Heart right ventricle (tissue), 16 donors: ENCODE results near the gene SORD. TPM values are rescaled to one million over a fixed set of nuclear protein-coding genes. Genes with fewer than 3 reads are reported as not detected.
"Not testable (repeated sequence)": the region's sequence is repeated elsewhere in the genome, so short reads cannot be mapped to it uniquely, and the experiment has no call there.

Experiments
- ATAC-seq, 8 donors: fragments of 200-7000 bp; cut with Tn5 transposase; one replicate each; pipeline ENCODE4 v1.9.1; 2020; ENCODE audit warnings: mild to moderate bottlenecking in 8 of 8, moderate library complexity in 8 of 8, moderate number of reproducible peaks in 1 of 8
- DNase-seq, 2 donors: peaks; one replicate each; pipeline ENCODE4 v3.0.0-alpha.2; 2020
- H3K27ac ChIP-seq, 10 donors: fragments of 200-600 bp; sonication (generic) in 2 of 10; one replicate each; pipeline versions ENCODE4 v1.5.0 to v1.8.0; 2020 to 2022; ENCODE audit warnings: mild to moderate bottlenecking in 3 of 10
- H3K27me3 ChIP-seq, 7 donors: fragments of 200-600 bp; one replicate each; pipeline ENCODE4 v1.8.0; 2021 to 2022; ENCODE audit warnings: mild to moderate bottlenecking in 2 of 7
- H3K36me3 ChIP-seq, 9 donors: fragments of 200-600 bp; sonication (generic) in 1 of 9; one replicate each; pipeline versions ENCODE4 v1.5.0 to v1.8.0; 2020 to 2022; ENCODE audit warnings: mild to moderate bottlenecking in 2 of 9
- H3K4me1 ChIP-seq, 9 donors: fragments of 200-600 bp; sonication (generic) in 1 of 9; one replicate each; pipeline versions ENCODE4 v1.5.0 to v1.8.0; 2020 to 2022; ENCODE audit warnings: mild to moderate bottlenecking in 4 of 9
- H3K4me3 ChIP-seq, 10 donors: fragments of 200-600 bp; sonication (generic) in 2 of 10; one replicate each; pipeline versions ENCODE4 v1.5.0 to v1.8.0; 2020 to 2022; ENCODE audit warnings: mild to moderate bottlenecking in 7 of 10, moderate library complexity in 2 of 10
- H3K9me3 ChIP-seq, 11 donors: fragments of 200-600 bp in 10 of 11; sonication (generic) in 2 of 11; one replicate each; pipeline versions ENCODE4 v1.5.0 to v1.8.0; 2013 to 2022; ENCODE audit warnings: mild to moderate bottlenecking in 2 of 11, control low read depth in 1 of 11, moderate library complexity in 1 of 11
- CTCF ChIP-seq, 9 donors: fragments of 200-600 bp; sonication (generic) in 2 of 9; IDR thresholded peaks; one replicate each; pipeline versions ENCODE4 v1.5.0 to v1.8.0; 2021 to 2022; ENCODE audit warnings: antibody characterized with exemption in 9 of 9, mild to moderate bottlenecking in 5 of 9, moderate library complexity in 1 of 9
- WGBS, 2 donors: extraction: QIAGEN DNeasy Blood & Tissue Kit; methylation state at CpG; one replicate each; pipeline ENCODE4 v1.1.7; 2013; ENCODE audit warnings: inconsistent platforms in 1 of 2; 5-methylcytosine and 5-hydroxymethylcytosine counted together
- intact Hi-C, 10 donors: fragments of 100-400 bp; cut with DNase I; formaldehyde crosslinking; loops; one replicate each; pipeline versions ENCODE4 v1.11.1 to v1.14.2; 2022
- polyA plus RNA-seq, 2 donors: library from polyadenylated mRNA; stranded (reverse); fragments of 200-250 nt; gene quantifications; one replicate each; pipeline ENCODE4 v1.2.3, GENCODE V29; 2013
- total RNA-seq, 10 donors: library from RNA; stranded (reverse); fragmentation: NEBNext Ultra II Directional in 3 of 10; extraction: Animal tissue kit (Norgen Biotek cat#: 25700) in 3 of 10; gene quantifications; one replicate each; pipeline versions ENCODE4 v1.2.1 to v1.2.4, GENCODE V29; 2021 to 2023
- donor health status: Arrhythmogenic right ventricular cardiomyopathy.
- donor health status: ischemic (EF 13 %, LVEDD 7.1; RV severe dilation, severe dysfunction).
- donor health status: healthy with polysubstance abuse.
- donor health status: DM: no; HTN: yes; CAD: no.
- donor health status: DM: no; HTN: no; CAD: no.
- donor health status: ischemic (EF 25% LVEDD 6.9; RV normal size, moderate dysfunction).
- donor health status: ischemic (EF 25% LVEDD 5.7; RV mildly dilated, moderate dysfunction).
- donor health status: healthy.
- donor health status: DM: yes; HTN: yes; CAD: no.
- donor health status: Ischemic cardiomyopathy.
- donor health status: ischemic (EF 35%, LVEDD 5.7; RV mildly dilated, moderate dysfunction).
- donor health status: nonischemic (EF 11% LVEDD 7.7; RV severe dilation, severe dysfunction).
- donor health status: DM: yes; HTN: yes; CAD: no.
- donor health status: PGD.
- donor health status: ischemic (EF 29% LVEDD 5.4; RV normal size, mild dysfunction).
- donor health status: nonischemic (EF 23%, LVEDD 6.1; RV moderate dilation, normal function).

Gene SORD
- total and polyA plus RNA-seq, 12 donors = 2.2 to 15.2 (median 11.1) TPM

- not testable (repeated sequence) for H3K4me3 ChIP-seq, H3K27me3 ChIP-seq, H3K9me3 ChIP-seq, H3K4me1 ChIP-seq, H3K36me3 ChIP-seq
- TF ChIP-seq CTCF (IDR thresholded peaks at IDR 0.05) = peak; percentile 59 to 87 (median 84)
- DNase-seq (peak; percentile 60 to 69), ATAC-seq (peak in 7 of 8 donors; percentile 79 to 91 (median 89))
- WGBS, 2 donors = 37 to 39% methylated on average over 6 of the region's 6 CpGs
- intact Hi-C loops = loop anchor here in 7 of 10 donors (2.0 to 10.0 kb wide), 7 partner anchors 62 to 185 kb away; partner anchors contain the start of genes DUOX2 (in 1 of the 7) and DUOXA2 (in 1 of the 7)
- H3K27ac ChIP-seq = peak overlapping the region in 1 of 10 donors; percentile 42
These were observed 14.1 kb downstream of the SORD start for GRCh38 chr15:45036812-45037781.

DNA sequence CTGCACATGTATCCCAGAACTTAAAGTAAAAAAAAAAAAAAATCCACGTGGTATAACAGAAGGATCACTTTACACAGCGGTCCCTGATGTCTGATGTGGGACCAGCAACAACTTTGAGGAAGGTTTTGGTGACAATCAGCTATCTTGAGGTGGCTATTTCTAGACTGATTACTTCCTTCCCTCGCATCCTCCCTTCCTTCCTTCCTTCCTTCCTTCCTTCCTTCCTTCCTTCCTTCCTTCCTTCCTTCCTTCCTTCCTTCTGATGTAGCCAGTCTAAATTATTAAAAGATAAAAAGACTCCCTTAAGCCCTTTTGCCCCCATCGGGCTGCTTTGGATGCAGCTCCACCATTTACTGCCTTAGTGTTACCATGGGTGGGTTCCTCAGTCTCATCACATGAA lies 14.9 kb downstream of the SORD start:
- Histone ChIP-seq H3K9me3 (no peaks in the 10 kb centered on the region), H3K4me3 (no peak overlapping the region), H3K27ac (no peak overlapping the region), H3K36me3 (peaks cover 0 to 5% (median 0%) of the 10 kb centered on the region in 9 donors), H3K4me1 (peaks cover 0 to 9% (median 0%) of the 10 kb centered on the region in 9 donors), H3K27me3 (no peaks in the 10 kb centered on the region)
- TF ChIP-seq CTCF (IDR thresholded peaks at IDR 0.05) = no peak
- intact Hi-C loops = loop anchor here in 7 of 10 donors (2.0 to 10.0 kb wide), 7 partner anchors 63 to 186 kb away; partner anchors contain the start of genes DUOX2 (in 1 of the 7) and DUOXA2 (in 1 of the 7)
- no peak for DNase-seq
- ATAC-seq = no peak
- WGBS, 2 donors = 78 to 82% methylated on average over 4 of the region's 4 CpGs

- H3K4me1 ChIP-seq, H3K9me3 ChIP-seq, H3K36me3 ChIP-seq, H3K27me3 ChIP-seq, ATAC-seq, H3K4me3 ChIP-seq, DNase-seq, H3K27ac ChIP-seq: not testable (repeated sequence)
- intact Hi-C loops = loop anchor here in 1 of 10 donors (10.0 kb wide), 1 partner anchor 74 kb away; the partner anchor contains the start of genes DUOX2 and DUOXA2
- WGBS, 2 donors = 81 to 83% methylated on average over 1 of the region's 1 CpG
These were observed 17.4 kb downstream of the SORD start for GRCh38 chr15:45040396-45040795.

- peak in 3 of 9 donors; percentile 22 to 33 (median 29) for TF ChIP-seq CTCF (IDR thresholded peaks at IDR 0.05)
- not testable (repeated sequence) for H3K36me3 ChIP-seq, H3K4me3 ChIP-seq, H3K27ac ChIP-seq, H3K9me3 ChIP-seq, H3K27me3 ChIP-seq, H3K4me1 ChIP-seq, DNase-seq
- peak in 3 of 8 donors; percentile 49 to 64 (median 53) for ATAC-seq
- intact Hi-C loops = loop anchor here in 1 of 10 donors (10.0 kb wide), 1 partner anchor 73 kb away; the partner anchor contains the start of genes DUOX2 and DUOXA2
- 45 to 57% methylated on average over 5 of the region's 5 CpGs for WGBS, 2 donors
These were observed 18.5 kb downstream of the SORD start for GRCh38 chr15:45041538-45041937.

GRCh38 chr15:45042859-45043258 lies 19.9 kb downstream of the SORD start:
- H3K4me1 ChIP-seq, H3K27me3 ChIP-seq, DNase-seq, H3K9me3 ChIP-seq, ATAC-seq, H3K4me3 ChIP-seq, H3K27ac ChIP-seq: not testable (repeated sequence)
- peaks cover 0 to 17% (median 0%) of the 10 kb centered on the region in 9 donors for H3K36me3 ChIP-seq
- WGBS, 2 donors = 81 to 87% methylated on average over 2 of the region's 2 CpGs
- intact Hi-C loops = loop anchor here in 1 of 10 donors (10.0 kb wide), 1 partner anchor 72 kb away; the partner anchor contains the start of genes DUOX2 and DUOXA2

GRCh38 chr15:45044270-45044669 lies 21.3 kb downstream of the SORD start:
- not testable (repeated sequence) for ATAC-seq, H3K27ac ChIP-seq, H3K4me3 ChIP-seq, H3K27me3 ChIP-seq, H3K9me3 ChIP-seq, DNase-seq
- H3K4me1 ChIP-seq = peaks cover 0 to 11% (median 0%) of the 10 kb centered on the region in 9 donors
- intact Hi-C loops = loop anchor here in 1 of 10 donors (10.0 kb wide), 1 partner anchor 71 kb away; the partner anchor contains the start of genes DUOX2 and DUOXA2
- 94 to 96% methylated on average over 1 of the region's 1 CpG for WGBS, 2 donors
- peaks cover 0 to 17% (median 0%) of the 10 kb centered on the region in 9 donors for H3K36me3 ChIP-seq

DNA sequence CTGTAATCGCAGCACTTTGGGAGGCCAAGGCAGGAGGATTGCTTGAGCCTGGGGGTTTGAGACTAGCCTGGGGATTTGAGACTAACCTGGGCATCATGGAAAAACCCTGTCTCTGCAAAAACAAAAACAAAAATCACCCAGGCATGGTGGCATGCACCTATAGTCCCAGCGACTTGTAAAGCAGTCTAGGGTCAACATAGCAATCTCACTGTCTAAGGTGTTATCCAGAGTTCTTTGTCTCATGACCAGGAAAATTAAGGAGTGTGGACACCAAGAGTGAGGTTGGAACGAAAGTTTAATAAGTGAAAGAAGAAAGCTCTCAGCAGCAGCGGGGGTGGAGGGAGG lies 25.4 kb downstream of the SORD start:
- Histone ChIP-seq H3K27ac (peak overlapping the region in 2 of 10 donors; percentile 52 to 87), H3K4me1 (peaks cover 0 to 14% (median 0%) of the 10 kb centered on the region in 9 donors), H3K36me3 (peaks cover 0 to 25% (median 0%) of the 10 kb centered on the region in 9 donors), H3K9me3 (peaks cover 0 to 17% (median 0%) of the 10 kb centered on the region in 11 donors)
- DNase-seq, ATAC-seq, H3K4me3 ChIP-seq, H3K27me3 ChIP-seq: not testable (repeated sequence)
- 79 to 81% methylated on average over 4 of the region's 4 CpGs for WGBS, 2 donors
- intact Hi-C loops = loop anchor here in 1 of 10 donors (10.0 kb wide), 1 partner anchor 66 kb away; the partner anchor contains the start of genes DUOX2 and DUOXA2
